Left ventricle myocardium inferior (tissue), 1 donor: ENCODE results near the gene SLC30A3. TPM values are rescaled to one million over a fixed set of nuclear protein-coding genes. Genes with fewer than 3 reads are reported as not detected.

Experiments used
- DNase-seq: peaks from one replicate; pipeline ENCODE4 v3.0.0-alpha.2; 2020
- H3K27ac ChIP-seq: fragments of 200-600 bp; replicated peaks from 2 replicates; pipeline ENCODE4 v1.8.0; 2021
- H3K27me3 ChIP-seq: fragments of 200-600 bp; 2 replicates; pipeline ENCODE4 v1.8.0; 2021; ENCODE audit warnings: low read depth
- H3K36me3 ChIP-seq: fragments of 200-600 bp; 2 replicates; pipeline ENCODE4 v1.8.0; 2021
- H3K4me1 ChIP-seq: fragments of 200-600 bp; 2 replicates; pipeline ENCODE4 v1.8.0; 2021
- H3K4me3 ChIP-seq: fragments of 200-600 bp; 2 replicates; pipeline ENCODE4 v1.8.0; 2021; ENCODE audit warnings: mild to moderate bottlenecking, moderate library complexity
- H3K9me3 ChIP-seq: fragments of 200-600 bp; replicated peaks from 2 replicates; pipeline ENCODE4 v1.8.0; 2021
- CTCF ChIP-seq: fragments of 200-600 bp; IDR thresholded peaks from 2 replicates; pipeline ENCODE4 v1.8.0; 2021; ENCODE audit warnings: antibody characterized with exemption, mild to moderate bottlenecking, borderline replicate concordance
- intact Hi-C: fragments of 100-400 bp; cut with micrococcal nuclease; formaldehyde crosslinking; loops from one replicate; pipeline ENCODE4 v1.11.0; 2022
- total RNA-seq: library from RNA; stranded (reverse); fragmentation: NEBNext Ultra II Directional; extraction: Animal tissue kit (Norgen Biotek cat#: 25700); gene quantifications from one replicate; pipeline ENCODE4 v1.2.1, GENCODE V29; 2021
- donor health status: DM: no; HTN: yes; CAD: no; lungs with severe emphysema.

The SLC30A3 gene
- total RNA-seq, 1 donor from 2014 or later, result 5.9 TPM

DNA sequence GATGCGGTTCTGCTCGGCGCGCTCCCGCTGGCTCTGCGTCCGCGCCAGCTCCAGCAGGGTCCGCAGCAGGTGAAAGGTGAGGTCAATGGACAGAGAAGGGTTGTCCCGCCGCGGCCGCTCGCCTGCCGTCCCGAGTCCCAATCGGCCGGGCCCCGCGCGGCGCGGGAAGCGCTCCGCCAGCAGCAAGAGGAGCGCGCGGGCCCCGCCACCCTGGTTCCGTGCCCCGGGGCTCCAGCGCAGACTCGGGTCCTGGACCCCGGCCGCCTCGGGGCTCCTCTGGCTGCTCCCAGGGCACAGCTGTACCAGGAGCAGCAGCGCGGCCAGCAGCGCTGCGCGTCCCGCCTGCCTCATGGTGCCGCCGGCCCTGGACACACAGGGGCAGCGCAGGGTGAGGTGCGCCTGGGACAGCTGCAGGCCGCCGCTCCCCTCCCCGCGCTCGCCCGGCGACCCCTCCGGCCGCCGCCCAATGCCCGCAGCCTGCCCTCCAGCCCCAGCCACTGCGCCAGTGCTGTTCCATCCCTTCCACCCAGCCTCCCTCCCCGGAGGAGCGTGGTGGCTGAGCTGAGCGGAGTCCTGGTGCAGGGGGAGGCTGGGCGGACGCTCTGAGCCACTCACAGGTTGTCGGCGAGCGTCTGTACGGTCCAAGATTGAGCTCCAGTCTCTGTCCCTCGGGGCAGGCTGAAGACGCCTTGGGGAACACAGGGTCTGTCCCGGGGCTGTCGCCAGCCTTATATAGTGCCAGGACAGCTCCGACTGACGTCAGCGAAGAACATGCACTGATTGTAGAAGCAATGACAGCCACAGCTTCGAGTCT, 44.9 kb upstream of the SLC30A3 start:
- H3K4me1 ChIP-seq, result peaks cover 37% of the 10 kb centered on the region
- intact Hi-C loops, result no loop called here
- H3K4me3 ChIP-seq, result no peak overlapping the region
- no peak for DNase-seq
- no peaks in the 10 kb centered on the region for H3K9me3 ChIP-seq
- peaks cover 62% of the 10 kb centered on the region for H3K36me3 ChIP-seq
- H3K27ac ChIP-seq, result peak overlapping the region; percentile 28
- H3K27me3 ChIP-seq, result peaks cover 44% of the 10 kb centered on the region
- no peak for TF ChIP-seq CTCF

- no peak for DNase-seq
- H3K9me3 ChIP-seq, result no peaks in the 10 kb centered on the region
- intact Hi-C loops, result no loop called here
- peaks cover 43% of the 10 kb centered on the region for H3K4me1 ChIP-seq
- no peak overlapping the region for H3K27ac ChIP-seq
- H3K27me3 ChIP-seq, result peaks cover 44% of the 10 kb centered on the region
- TF ChIP-seq CTCF, result no peak
- peaks cover 62% of the 10 kb centered on the region for H3K36me3 ChIP-seq
- no peak overlapping the region for H3K4me3 ChIP-seq
Observed at GRCh38 chr2:27307287-27307544, 44.4 kb upstream of the SLC30A3 start.

DNA sequence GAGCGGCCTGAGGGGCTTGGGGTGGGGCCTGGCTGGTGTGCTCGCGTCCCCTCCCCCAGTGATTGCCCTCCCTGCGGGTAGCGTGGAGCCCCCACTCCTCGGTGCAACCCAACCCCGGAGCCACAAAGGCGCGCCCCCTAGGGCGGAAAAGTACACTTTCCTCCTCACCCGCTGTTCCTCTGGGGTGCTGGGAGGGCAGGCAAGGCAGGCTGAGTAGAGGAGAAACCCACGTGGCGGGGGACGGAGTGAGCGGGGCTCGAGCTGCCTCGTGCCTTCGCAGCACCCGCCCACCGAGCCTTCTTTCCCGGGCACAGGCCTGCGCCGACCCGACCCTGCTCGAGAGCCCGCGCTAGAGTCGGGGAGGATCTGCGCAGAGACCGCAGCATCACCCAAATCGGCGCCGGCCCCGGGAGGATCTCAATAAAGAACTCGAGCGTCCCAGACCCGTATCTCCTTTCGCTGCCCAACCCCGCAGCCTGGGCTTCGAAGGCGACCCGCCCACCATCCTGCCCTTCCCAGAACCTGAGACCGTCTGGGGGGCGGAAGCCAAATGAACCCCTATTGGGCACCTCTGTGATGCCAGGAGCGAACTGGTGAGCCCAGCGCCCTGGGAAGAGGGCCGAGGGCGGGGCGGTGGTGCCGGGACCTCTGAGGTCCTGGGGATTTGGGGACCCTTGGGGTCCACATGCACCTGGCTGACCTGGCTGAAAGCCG, 43.9 kb upstream of the SLC30A3 start:
- TF ChIP-seq CTCF, result no peak
- intact Hi-C loops, result no loop called here
- Histone ChIP-seq H3K36me3 (peaks cover 64% of the 10 kb centered on the region), H3K27me3 (peaks cover 44% of the 10 kb centered on the region), H3K27ac (no peak overlapping the region), H3K9me3 (no peaks in the 10 kb centered on the region), H3K4me1 (peaks cover 47% of the 10 kb centered on the region), H3K4me3 (peak overlapping the region; percentile 9)
- no peak for DNase-seq

GRCh38 chr2:27306136-27306535, 43.3 kb upstream of the SLC30A3 start:
- H3K36me3 ChIP-seq, result peaks cover 68% of the 10 kb centered on the region
- peaks cover 52% of the 10 kb centered on the region for H3K4me1 ChIP-seq
- no peak for DNase-seq
- peak overlapping the region; percentile 8 for H3K27ac ChIP-seq
- H3K27me3 ChIP-seq, result peaks cover 44% of the 10 kb centered on the region
- peak overlapping the region; percentile 9 for H3K4me3 ChIP-seq
- H3K9me3 ChIP-seq, result no peaks in the 10 kb centered on the region
- intact Hi-C loops, result no loop called here
- TF ChIP-seq CTCF, result no peak

- no peak overlapping the region for H3K4me3 ChIP-seq
- H3K27me3 ChIP-seq, result peaks cover 44% of the 10 kb centered on the region
- peak overlapping the region; percentile 8 for H3K27ac ChIP-seq
- no peaks in the 10 kb centered on the region for H3K9me3 ChIP-seq
- no peak for DNase-seq
- intact Hi-C loops, result no loop called here
- no peak for TF ChIP-seq CTCF
- peaks cover 70% of the 10 kb centered on the region for H3K36me3 ChIP-seq
- peaks cover 53% of the 10 kb centered on the region for H3K4me1 ChIP-seq
Observed at GRCh38 chr2:27305516-27305915, 42.7 kb upstream of the SLC30A3 start.
